Caco-2 (cell line): ENCODE measurements around the gene LEFTY2. TPM values are rescaled to one million over a fixed set of nuclear protein-coding genes. Genes with fewer than 3 reads are reported as not detected.
"Not testable (repeated sequence)": the region's sequence is repeated elsewhere in the genome, so short reads cannot be mapped to it uniquely, and the experiment has no call there.

Experiments
- BruUV-seq: library from RNA; stranded (reverse); fragments of 400-500 nt; replicated peaks from 2 replicates; lab custom pipeline; 2021; lab: Mats Ljungman, UMichigan
- CTCF ChIA-PET: fragments of 300-600 bp; sonication (Branson Sonifier 250); formaldehyde crosslinking; loops from one replicate; lab custom pipeline; 2022; ENCODE audit warnings: antibody characterized with exemption; lab: Charles Lee
- POLR2A ChIA-PET: fragments of 300-600 bp; sonication (Branson Sonifier 250); formaldehyde crosslinking; loops from one replicate; lab custom pipeline; 2022; ENCODE audit warnings: antibody characterized with exemption; lab: Charles Lee
- DNase-seq, 2 experiments: peaks; one replicate each; pipeline versions ENCODE4 v3.0.0 to v3.0.0-alpha.2; 2020 to 2022
- H3K27me3 ChIP-seq: replicated peaks from 2 replicates; pipeline ENCODE4 v1.6.0; 2011; ENCODE audit warnings: low read length; ENCODE audit not compliant: control insufficient read depth, insufficient read depth
- H3K36me3 ChIP-seq: 2 replicates; pipeline ENCODE4 v1.5.1; 2011; ENCODE audit warnings: low read length; ENCODE audit not compliant: control insufficient read depth, insufficient read depth
- H3K4me1 ChIP-seq: fragments of 250-450 bp; sonication (Bioruptor Pico); 2 replicates; pipeline ENCODE4 v1.5.1; 2020; ENCODE audit warnings: mild to moderate bottlenecking
- H3K4me3 ChIP-seq: 2 replicates; pipeline ENCODE4 v1.5.1; 2011; ENCODE audit warnings: low read depth, mild to moderate bottlenecking, control low read depth, low read length
- H3K9me3 ChIP-seq: fragments of 250-450 bp; sonication (Bioruptor Pico); 2 replicates; pipeline ENCODE4 v1.5.1; 2020; ENCODE audit warnings: mild to moderate bottlenecking, moderate library complexity
- H3K27ac Mint-ChIP-seq: one replicate; pipeline ENCODE4 v1.8.0; 2022; ENCODE audit warnings: mixed read lengths; ENCODE audit not compliant: unreplicated experiment
- H3K27me3 Mint-ChIP-seq: one replicate; pipeline ENCODE4 v1.8.0; 2022; ENCODE audit warnings: mixed read lengths; ENCODE audit not compliant: insufficient read depth, unreplicated experiment
- H3K36me3 Mint-ChIP-seq: one replicate; pipeline ENCODE4 v1.8.0; 2022; ENCODE audit warnings: mild to moderate bottlenecking, mixed read lengths; ENCODE audit not compliant: insufficient read depth, unreplicated experiment
- H3K4me1 Mint-ChIP-seq: one replicate; pipeline ENCODE4 v1.8.0; 2022; ENCODE audit warnings: low read depth, mixed read lengths; ENCODE audit not compliant: unreplicated experiment
- H3K4me3 Mint-ChIP-seq: one replicate; pipeline ENCODE4 v1.8.0; 2022; ENCODE audit warnings: mild to moderate bottlenecking, moderate library complexity, mixed read lengths; ENCODE audit not compliant: unreplicated experiment
- H3K9me3 Mint-ChIP-seq: one replicate; pipeline ENCODE4 v1.8.0; 2022; ENCODE audit warnings: mixed read lengths; ENCODE audit not compliant: unreplicated experiment
- intact Hi-C: fragments of 100-400 bp; cut with micrococcal nuclease; formaldehyde crosslinking; loops from one replicate; pipeline ENCODE4 v1.10.0; 2022; ENCODE audit not compliant: unreplicated experiment
- total RNA-seq: library from RNA; stranded (reverse); gene quantifications from 2 replicates; pipeline ENCODE4 v1.2.3, GENCODE V29; 2022
- TF ChIP-seq, protein P1 (sequence below), 2 experiments: fragments of 200-600 bp in 1 of 2; IDR thresholded peaks; 1 replicate in 1 of 2; 2 replicates in 1 of 2; pipeline versions ENCODE4 v1.5.1 to v1.8.0; 2011 to 2022; ENCODE audit warnings: antibody characterized with exemption in 1 of 2, control low read depth in 1 of 2, inconsistent platforms in 1 of 2, low read depth in 1 of 2, low read length in 1 of 2, mild to moderate bottlenecking in 1 of 2, moderate library complexity in 1 of 2; ENCODE audit not compliant: insufficient read depth in 1 of 2, severe bottlenecking in 1 of 2, unreplicated experiment in 1 of 2

Gene LEFTY2
- total RNA-seq, 1 experiment from 2014 or later, result not detected

DNA sequence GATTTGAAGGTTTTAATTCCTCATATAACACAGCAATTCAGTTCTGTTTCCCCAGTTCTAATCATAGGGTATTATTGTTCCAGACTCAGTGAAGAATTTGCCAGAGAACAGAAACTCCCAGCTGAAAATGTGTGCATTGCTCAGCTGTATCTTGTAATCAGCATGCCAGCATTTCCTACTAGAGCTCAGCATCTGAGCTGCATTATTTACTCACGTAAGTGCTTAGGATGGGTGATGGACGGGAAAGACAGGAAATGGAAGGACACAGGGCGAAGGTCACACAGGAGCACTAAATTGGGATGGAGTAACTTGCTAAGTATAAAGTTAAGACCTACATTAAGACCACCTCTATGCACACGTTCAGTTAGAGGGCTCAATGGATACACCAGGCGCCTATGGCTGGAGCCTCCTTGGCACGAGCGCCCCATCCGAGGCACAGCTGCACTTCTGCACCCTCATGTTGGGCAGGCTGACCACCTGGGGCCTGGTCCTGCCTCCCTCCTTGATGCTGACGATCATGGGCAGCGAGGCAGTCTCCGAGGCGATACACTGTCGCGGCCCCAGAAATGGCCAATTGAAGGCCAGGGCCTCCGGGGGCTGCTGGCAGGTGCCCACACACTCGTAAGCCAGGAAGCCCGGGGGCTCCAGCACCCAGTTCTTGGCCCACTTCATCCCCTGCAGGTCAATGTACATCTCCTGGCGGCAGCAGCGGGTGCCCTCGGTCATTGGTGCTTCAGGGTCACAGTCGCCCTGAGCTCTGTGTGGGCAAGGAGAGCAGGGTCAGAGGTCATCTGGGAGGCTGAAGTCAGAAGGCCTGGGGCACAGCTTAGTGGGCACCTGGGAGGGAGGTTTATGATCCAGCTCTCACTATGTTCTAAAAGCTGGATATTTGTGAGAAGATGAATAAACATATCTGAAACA, 3.7 kb downstream of the LEFTY2 start:
- no peak overlapping the region for H3K4me3 Mint-ChIP-seq
- Histone ChIP-seq H3K4me3 (no peak overlapping the region), H3K36me3 (no peaks in the 10 kb centered on the region), H3K4me1 (peaks cover 6% of the 10 kb centered on the region), H3K9me3 (no peaks in the 10 kb centered on the region), H3K27me3 (no peaks in the 10 kb centered on the region)
- no peaks in the 10 kb centered on the region for H3K27me3 Mint-ChIP-seq
- CTCF ChIA-PET, result interaction anchor here (0.6 kb wide), 1 partner anchor 717 kb away, joined by 3 read pairs; no protein-coding TSS in a partner anchor
- H3K4me1 Mint-ChIP-seq, result peaks cover 7% of the 10 kb centered on the region
- no peak overlapping the region for H3K27ac Mint-ChIP-seq
- no peaks in the 10 kb centered on the region for H3K9me3 Mint-ChIP-seq
- TF ChIP-seq, protein P1, sequence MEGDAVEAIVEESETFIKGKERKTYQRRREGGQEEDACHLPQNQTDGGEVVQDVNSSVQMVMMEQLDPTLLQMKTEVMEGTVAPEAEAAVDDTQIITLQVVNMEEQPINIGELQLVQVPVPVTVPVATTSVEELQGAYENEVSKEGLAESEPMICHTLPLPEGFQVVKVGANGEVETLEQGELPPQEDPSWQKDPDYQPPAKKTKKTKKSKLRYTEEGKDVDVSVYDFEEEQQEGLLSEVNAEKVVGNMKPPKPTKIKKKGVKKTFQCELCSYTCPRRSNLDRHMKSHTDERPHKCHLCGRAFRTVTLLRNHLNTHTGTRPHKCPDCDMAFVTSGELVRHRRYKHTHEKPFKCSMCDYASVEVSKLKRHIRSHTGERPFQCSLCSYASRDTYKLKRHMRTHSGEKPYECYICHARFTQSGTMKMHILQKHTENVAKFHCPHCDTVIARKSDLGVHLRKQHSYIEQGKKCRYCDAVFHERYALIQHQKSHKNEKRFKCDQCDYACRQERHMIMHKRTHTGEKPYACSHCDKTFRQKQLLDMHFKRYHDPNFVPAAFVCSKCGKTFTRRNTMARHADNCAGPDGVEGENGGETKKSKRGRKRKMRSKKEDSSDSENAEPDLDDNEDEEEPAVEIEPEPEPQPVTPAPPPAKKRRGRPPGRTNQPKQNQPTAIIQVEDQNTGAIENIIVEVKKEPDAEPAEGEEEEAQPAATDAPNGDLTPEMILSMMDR (IDR thresholded peaks at IDR 0.05; ENCODE audit: insufficient read depth in 1 of 2, low read depth in 1 of 2, low read length in 1 of 2, severe bottlenecking in 1 of 2, unreplicated experiment in 1 of 2), result no peak
- intact Hi-C loops, result no loop called here
- DNase-seq, result no peak
- POLR2A ChIA-PET, result interaction anchor here (0.5 kb wide), 1 partner anchor 14 kb away, joined by 3 read pairs; no protein-coding TSS in a partner anchor
- no TSS peak for BruUV-seq
- no peaks in the 10 kb centered on the region for H3K36me3 Mint-ChIP-seq

DNA sequence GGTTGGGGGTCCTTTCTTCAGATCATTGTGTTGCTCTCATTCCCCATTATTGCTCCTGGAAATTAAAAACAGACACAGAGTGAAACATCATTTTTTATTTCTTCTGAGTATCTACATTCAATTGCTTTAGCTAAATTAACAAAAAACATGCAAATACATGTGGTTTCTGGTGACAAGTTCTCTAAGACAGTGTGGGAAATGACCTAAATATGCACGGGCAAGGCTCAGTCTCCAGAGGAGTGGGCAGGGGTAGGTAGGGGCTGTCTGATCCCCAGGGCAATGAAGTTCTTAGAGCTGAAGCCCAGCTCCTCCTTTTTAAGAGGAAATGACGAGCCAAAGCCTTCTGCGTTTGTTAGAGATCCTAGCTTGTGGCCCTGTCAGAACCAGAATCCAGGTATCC, 4.5 kb downstream of the LEFTY2 start:
- intact Hi-C loops, result no loop called here
- ChIA-PET POLR2A (interaction anchor here (0.5 kb wide), 1 partner anchor 13 kb away, joined by 3 read pairs; no protein-coding TSS in a partner anchor), CTCF (interaction anchor here (0.6 kb wide), 1 partner anchor 716 kb away, joined by 3 read pairs; no protein-coding TSS in a partner anchor)
- Mint-ChIP-seq H3K27me3 (no peaks in the 10 kb centered on the region), H3K4me3 (no peak overlapping the region), H3K4me1 (peaks cover 7% of the 10 kb centered on the region), H3K36me3 (no peaks in the 10 kb centered on the region), H3K9me3 (no peaks in the 10 kb centered on the region), H3K27ac (no peak overlapping the region)
- TF ChIP-seq, protein P1 (IDR thresholded peaks at IDR 0.05; ENCODE audit: insufficient read depth in 1 of 2, low read depth in 1 of 2, low read length in 1 of 2, severe bottlenecking in 1 of 2, unreplicated experiment in 1 of 2), result no peak
- H3K27me3 ChIP-seq, result no peaks in the 10 kb centered on the region
- H3K4me3 ChIP-seq, result no peak overlapping the region
- H3K9me3 ChIP-seq, result no peaks in the 10 kb centered on the region
- no peak for DNase-seq
- no peaks in the 10 kb centered on the region for H3K36me3 ChIP-seq
- peaks cover 6% of the 10 kb centered on the region for H3K4me1 ChIP-seq
- no TSS peak for BruUV-seq

DNA sequence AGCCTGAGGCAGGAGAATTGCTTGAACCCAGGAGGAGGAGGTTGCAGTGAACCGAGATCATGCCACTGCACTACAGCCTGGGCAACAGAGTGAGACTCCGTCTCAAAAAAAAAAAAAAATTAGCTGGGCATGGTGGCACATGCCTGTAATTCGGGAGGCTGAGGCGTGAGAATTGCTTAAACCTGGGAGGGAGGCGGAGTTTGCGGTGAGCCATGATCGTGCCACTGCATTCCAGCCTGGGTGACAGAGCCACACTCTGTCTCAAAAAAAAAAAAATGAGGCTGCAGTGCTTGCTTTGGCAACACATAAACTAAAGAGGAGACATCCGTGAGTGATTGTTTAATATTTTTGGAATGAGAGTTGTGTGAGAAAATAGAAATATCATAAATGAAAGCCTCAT, 4.9 kb downstream of the LEFTY2 start:
- H3K27ac Mint-ChIP-seq, H3K4me3 Mint-ChIP-seq, H3K4me1 ChIP-seq, POLR2A ChIA-PET, H3K4me1 Mint-ChIP-seq, H3K36me3 Mint-ChIP-seq, H3K4me3 ChIP-seq, DNase-seq, H3K9me3 Mint-ChIP-seq, H3K27me3 ChIP-seq, intact Hi-C loops, BruUV-seq, H3K36me3 ChIP-seq, CTCF ChIA-PET, H3K27me3 Mint-ChIP-seq, H3K9me3 ChIP-seq: not testable (repeated sequence)
